B cell (primary cell): ENCODE results near the gene DPAGT1. TPM values are rescaled to one million over a fixed set of nuclear protein-coding genes. Genes with fewer than 3 reads are reported as not detected.

Experiments
- ATAC-seq: fragments of 200-7000 bp; cut with Tn5 transposase; one replicate; pipeline ENCODE4 v1.10.0; 2021; ENCODE audit warnings: low read depth, mild to moderate bottlenecking, moderate number of reproducible peaks, moderate library complexity
- CTCF ChIA-PET: fragments of 350-600 bp; sonication (Branson Sonifier 250); formaldehyde crosslinking; loops from one replicate; lab custom pipeline; 2021; ENCODE audit warnings: antibody characterized with exemption, inconsistent platforms; lab: Charles Lee
- POLR2A ChIA-PET: fragments of 350-600 bp; sonication (Branson Sonifier 250); formaldehyde crosslinking; loops from one replicate; lab custom pipeline; 2021; ENCODE audit warnings: antibody characterized with exemption; lab: Charles Lee
- DNase-seq: peaks from one replicate; pipeline ENCODE4 v3.0.0; 2013
- H2AFZ ChIP-seq: 2 replicates; pipeline ENCODE4 v1.6.1; 2012; ENCODE audit warnings: mild to moderate bottlenecking, low read depth, low read length; ENCODE audit not compliant: insufficient read depth, poor library complexity, severe bottlenecking
- H3K27ac ChIP-seq, 2 donors: 1 replicate in 1 of 2; 2 replicates in 1 of 2; pipeline ENCODE4 v1.5.1; 2012 to 2013; ENCODE audit warnings: low read length in 2 of 2, mild to moderate bottlenecking in 2 of 2, moderate library complexity in 1 of 2
- H3K27me3 ChIP-seq, 4 experiments: fragments of 200-600 bp in 1 of 4; sonication (generic) in 1 of 4; replicated peaks in 1 of 4; 1 replicate in 2 of 4; 2 replicates in 2 of 4; pipeline versions ENCODE4 v1.6.1 to v1.7.0; 2013 to 2016; ENCODE audit warnings: low read length in 3 of 4, mild to moderate bottlenecking in 2 of 4, mixed read lengths in 1 of 4, moderate library complexity in 1 of 4; ENCODE audit not compliant: insufficient read depth in 4 of 4, control insufficient read depth in 3 of 4; ENCODE audit errors: control extremely low read depth in 1 of 4
- H3K36me3 ChIP-seq, 2 experiments: replicated peaks in 1 of 2; 1 replicate in 1 of 2; 2 replicates in 1 of 2; pipeline versions ENCODE4 v1.6.1 to v1.7.1; 2013; ENCODE audit warnings: low read length in 1 of 2; ENCODE audit not compliant: insufficient read depth in 2 of 2, control insufficient read depth in 1 of 2; ENCODE audit errors: control extremely low read depth in 1 of 2, extremely low read depth in 1 of 2
- H3K4me1 ChIP-seq, 2 donors: fragments of 200-600 bp in 1 of 2; sonication (generic) in 1 of 2; 1 replicate in 1 of 2; 2 replicates in 1 of 2; pipeline versions ENCODE4 v1.5.1 to v1.6.1; 2013 to 2017; ENCODE audit warnings: low read length in 2 of 2; ENCODE audit not compliant: control insufficient read depth in 2 of 2, insufficient read depth in 2 of 2
- H3K4me2 ChIP-seq: replicated peaks from 2 replicates; pipeline ENCODE3; 2012; ENCODE audit warnings: mild to moderate bottlenecking, low read depth, low read length; ENCODE audit not compliant: poor library complexity, severe bottlenecking
- H3K4me3 ChIP-seq, 5 experiments: fragments of 200-600 bp in 1 of 5; sonication (generic) in 1 of 5; 1 replicate in 3 of 5; 2 replicates in 2 of 5; pipeline versions ENCODE4 v1.5.1 to v1.7.0; 2011 to 2016; ENCODE audit warnings: low read length in 4 of 5, mild to moderate bottlenecking in 4 of 5, low read depth in 2 of 5, control low read depth in 1 of 5, moderate library complexity in 1 of 5; ENCODE audit not compliant: insufficient read depth in 1 of 5; ENCODE audit errors: control extremely low read depth in 1 of 5, extremely low read depth in 1 of 5
- H3K79me2 ChIP-seq: fragments of 200-600 bp; sonication (generic); one replicate; pipeline ENCODE4 v1.6.0; 2016; ENCODE audit warnings: low read length; ENCODE audit not compliant: control insufficient read depth, insufficient read depth
- H3K9ac ChIP-seq: fragments of 200-600 bp; sonication (generic); 2 replicates; pipeline ENCODE4 v1.6.1; 2017; ENCODE audit warnings: mild to moderate bottlenecking, low read length, moderate library complexity
- H3K9me3 ChIP-seq, 3 donors: one replicate each; pipeline versions ENCODE4 v1.6.1 to v1.7.1; 2013; ENCODE audit warnings: low read length in 2 of 3; ENCODE audit not compliant: control insufficient read depth in 2 of 3, insufficient read depth in 1 of 3; ENCODE audit errors: control extremely low read depth in 1 of 3
- H4K20me1 ChIP-seq: 2 replicates; pipeline ENCODE4 v1.6.0; 2012; ENCODE audit warnings: mild to moderate bottlenecking, low read length; ENCODE audit not compliant: insufficient read depth, control insufficient read depth, poor library complexity, severe bottlenecking
- H3K27ac Mint-ChIP-seq: one replicate; pipeline ENCODE4 v1.8.0; 2021; ENCODE audit warnings: mixed read lengths
- H3K27me3 Mint-ChIP-seq: one replicate; pipeline ENCODE4 v1.8.0; 2021; ENCODE audit warnings: mixed read lengths
- H3K4me1 Mint-ChIP-seq: one replicate; pipeline ENCODE4 v1.8.0; 2021; ENCODE audit warnings: mixed read lengths
- H3K4me3 Mint-ChIP-seq: one replicate; pipeline ENCODE4 v1.8.0; 2021; ENCODE audit warnings: mixed read lengths
- H3K9me3 Mint-ChIP-seq: one replicate; pipeline ENCODE4 v1.8.0; 2022; ENCODE audit warnings: mixed read lengths; ENCODE audit not compliant: insufficient read depth
- CTCF ChIP-seq: fragments of 200-600 bp; IDR thresholded peaks from one replicate; pipeline ENCODE4 v1.8.0; 2022; ENCODE audit warnings: antibody characterized with exemption, mild to moderate bottlenecking
- EZH2 ChIP-seq: IDR thresholded peaks from 2 replicates; pipeline ENCODE4 v1.6.1; 2012; ENCODE audit warnings: borderline replicate concordance, low read depth, mild to moderate bottlenecking, moderate library complexity, low read length; ENCODE audit not compliant: insufficient read depth, poor library complexity, severe bottlenecking
- WGBS: methylation state at CpG from one replicate; pipeline ENCODE4 v1.1.5; 2013; ENCODE audit warnings: missing lambda C conversion rate; ENCODE audit not compliant: insufficient coverage; 5-methylcytosine and 5-hydroxymethylcytosine counted together
- intact Hi-C: fragments of 100-400 bp; cut with micrococcal nuclease; formaldehyde crosslinking; loops from one replicate; pipeline ENCODE4 v1.10.0; 2022
- polyA plus RNA-seq: library from polyadenylated mRNA; depleted of rRNA; stranded (reverse); fragments of >200 nt; gene quantifications from 2 replicates; pipeline ENCODE4 v1.2.3, GENCODE V29; 2012
- total RNA-seq, 2 donors: library from RNA; stranded (reverse); fragments of 120-200 nt in 1 of 2; gene quantifications; 1 replicate in 1 of 2; 2 replicates in 1 of 2; pipeline versions ENCODE4 v1.2.3 to v1.2.4, GENCODE V29; 2013 to 2022

Gene DPAGT1
- total and polyA plus RNA-seq, 2 donors (not counting 1 experiment from before 2014, with no cell fraction given) = 38.3 to 64.3 TPM

GRCh38 chr11:119084663-119085436 lies 16.8 kb downstream of the DPAGT1 start, which contains the start of gene HMBS:
TSS of gene HMBS (plus strand) at chr11:119084881. CDS start at chr11:119085034, 153 bp downstream.
- Histone ChIP-seq H3K4me2 (peak within 1 kb of the TSS; percentile 92), H3K4me3 (peak within 1 kb of the TSS; percentile 74 to 90 (median 81)), H3K79me2 (peaks cover 20% of the 10 kb centered on the region), H3K27me3 (no peaks in the 10 kb centered on the region), H3K9ac (peak within 1 kb of the TSS; percentile 82), H2AFZ (peak within 1 kb of the TSS; percentile 99), H3K27ac (peak within 1 kb of the TSS; percentile 45 to 79), H3K36me3 (peaks cover 0 to 26% of the 10 kb centered on the region in 2 experiments), H3K4me1 (peaks cover 12 to 21% of the 10 kb centered on the region in 2 donors), H4K20me1 (no peaks in the 10 kb centered on the region), H3K9me3 (no peaks in the 10 kb centered on the region)
- no peak for TF ChIP-seq EZH2
- TF ChIP-seq CTCF = no peak
- ChIA-PET POLR2A (interaction anchor here (0.6 to 1.8 kb wide), 9 partner anchors 10 to 649 kb away, joined by 3 to 16 read pairs (median 5); partner anchors contain the start of genes C2CD2L, DPAGT1 and VPS11), CTCF (interaction anchor here (1.1 to 2.8 kb wide), 4 partner anchors 10 to 28 kb away, joined by 5 to 13 read pairs (median 7); partner anchors contain the start of genes DPAGT1, HYOU1 and VPS11)
- intact Hi-C loops = loop anchor here (1.0 kb wide), 6 partner anchors 10 to 36 kb away; partner anchors contain the start of genes C2CD2L, DPAGT1, HINFP and HYOU1
- Mint-ChIP-seq H3K27me3 (no peaks in the 10 kb centered on the region), H3K9me3 (no peaks in the 10 kb centered on the region), H3K4me1 (peaks cover 20% of the 10 kb centered on the region), H3K4me3 (peak within 1 kb of the TSS; percentile 98), H3K27ac (peak within 1 kb of the TSS; percentile 95)
- WGBS = under 1% methylated on average over 45 of the region's 45 CpGs
- peak; percentile 91 for ATAC-seq
- peak; percentile 97 for DNase-seq
